ENCODE results near the gene GALNT17.
"Not testable (repeated sequence)": the region's sequence is repeated elsewhere in the genome, so short reads cannot be mapped to it uniquely, and the experiment has no call there.

The GALNT17 gene

GRCh38 chr7:71254751-71255150 is 122.8 kb downstream of the GALNT17 start:
- H3K27ac ChIP-seq (ENCODE audit: low read length), result no peak overlapping the region
- no peak for DNase-seq

GRCh38 chr7:71255537-71256178 is 123.7 kb downstream of the GALNT17 start:
- no peak overlapping the region for H3K27ac ChIP-seq (ENCODE audit: low read length)

More at GRCh38 chr7:71254751-71255150, 122.8 kb downstream of the GALNT17 start:
- Histone ChIP-seq H4K20me1 (ENCODE audit: insufficient read depth, low read length) (no peaks in the 10 kb centered on the region), H3K4me3 (ENCODE audit: low read depth in 1 of 2, low read length in 2 of 2) (no peak overlapping the region), H3K79me2 (ENCODE audit: insufficient read depth, low read length) (no peaks in the 10 kb centered on the region), H3K27me3 (ENCODE audit: insufficient read depth, low read length, poor library complexity) (no peaks in the 10 kb centered on the region), H3K9me3 (ENCODE audit: insufficient read depth, low read length, severe bottlenecking) (peaks cover 2% of the 10 kb centered on the region), H3K36me3 (ENCODE audit: insufficient read depth, low read length) (no peaks in the 10 kb centered on the region), H3K9ac (ENCODE audit: low read depth, low read length) (no peak overlapping the region), H2AFZ (ENCODE audit: low read depth, low read length) (no peak overlapping the region), H3K4me2 (ENCODE audit: insufficient read depth, low read length) (no peak overlapping the region), H3K4me1 (ENCODE audit: insufficient read depth, low read length) (no peaks in the 10 kb centered on the region)
- ATAC-seq (ENCODE audit: insufficient read depth, low read depth), result no peak
- TF ChIP-seq CTCF (IDR thresholded peaks at IDR 0.05; ENCODE audit: borderline replicate concordance, extremely low read depth, low read length, poor library complexity, severe bottlenecking) (no peak), EZH2 (IDR thresholded peaks at IDR 0.05; ENCODE audit: borderline replicate concordance, low read depth, low read length, severe bottlenecking) (no peak)

GRCh38 chr7:71261066-71261465 is 129.1 kb downstream of the GALNT17 start:
- Histone ChIP-seq H2AFZ (ENCODE audit: low read depth, low read length) (no peak overlapping the region), H4K20me1 (ENCODE audit: insufficient read depth, low read length) (no peaks in the 10 kb centered on the region), H3K27ac (ENCODE audit: low read length) (no peak overlapping the region), H3K4me2 (ENCODE audit: insufficient read depth, low read length) (no peak overlapping the region), H3K36me3 (ENCODE audit: insufficient read depth, low read length) (no peaks in the 10 kb centered on the region), H3K4me3 (ENCODE audit: low read depth in 1 of 2, low read length in 2 of 2) (no peak overlapping the region), H3K4me1 (ENCODE audit: insufficient read depth, low read length) (no peaks in the 10 kb centered on the region), H3K9me3 (ENCODE audit: insufficient read depth, low read length, severe bottlenecking) (peaks cover 2% of the 10 kb centered on the region), H3K79me2 (ENCODE audit: insufficient read depth, low read length) (no peaks in the 10 kb centered on the region), H3K9ac (ENCODE audit: low read depth, low read length) (no peak overlapping the region), H3K27me3 (ENCODE audit: insufficient read depth, low read length, poor library complexity) (no peaks in the 10 kb centered on the region)
- no peak for TF ChIP-seq EZH2 (IDR thresholded peaks at IDR 0.05; ENCODE audit: borderline replicate concordance, low read depth, low read length, severe bottlenecking)
- no peak for TF ChIP-seq CTCF (IDR thresholded peaks at IDR 0.05; ENCODE audit: borderline replicate concordance, extremely low read depth, low read length, poor library complexity, severe bottlenecking)
- DNase-seq, result no peak
- ATAC-seq (ENCODE audit: insufficient read depth, low read depth), result no peak

More at GRCh38 chr7:71255537-71256178, 123.7 kb downstream of the GALNT17 start:
- no peaks in the 10 kb centered on the region for H4K20me1 ChIP-seq (ENCODE audit: insufficient read depth, low read length)
- no peak overlapping the region for H3K4me2 ChIP-seq (ENCODE audit: insufficient read depth, low read length)
- ATAC-seq (ENCODE audit: insufficient read depth, low read depth) (no peak), DNase-seq (no peak)
- TF ChIP-seq EZH2 (IDR thresholded peaks at IDR 0.05; ENCODE audit: borderline replicate concordance, low read depth, low read length, severe bottlenecking), result no peak
- no peak for TF ChIP-seq CTCF (IDR thresholded peaks at IDR 0.05; ENCODE audit: borderline replicate concordance, extremely low read depth, low read length, poor library complexity, severe bottlenecking)
- peaks cover 2% of the 10 kb centered on the region for H3K9me3 ChIP-seq (ENCODE audit: insufficient read depth, low read length, severe bottlenecking)
- H2AFZ ChIP-seq (ENCODE audit: low read depth, low read length), result no peak overlapping the region
- no peaks in the 10 kb centered on the region for H3K27me3 ChIP-seq (ENCODE audit: insufficient read depth, low read length, poor library complexity)
- no peak overlapping the region for H3K4me3 ChIP-seq (ENCODE audit: low read depth in 1 of 2, low read length in 2 of 2)
- H3K79me2 ChIP-seq (ENCODE audit: insufficient read depth, low read length), result no peaks in the 10 kb centered on the region
- H3K9ac ChIP-seq (ENCODE audit: low read depth, low read length), result no peak overlapping the region
- H3K36me3 ChIP-seq (ENCODE audit: insufficient read depth, low read length), result no peaks in the 10 kb centered on the region
- H3K4me1 ChIP-seq (ENCODE audit: insufficient read depth, low read length), result no peaks in the 10 kb centered on the region

GRCh38 chr7:71262834-71263233 is 130.9 kb downstream of the GALNT17 start:
- not testable (repeated sequence) for H3K4me3 ChIP-seq (ENCODE audit: low read depth in 1 of 2, low read length in 2 of 2); H3K36me3 ChIP-seq (ENCODE audit: insufficient read depth, low read length); ATAC-seq (ENCODE audit: insufficient read depth, low read depth); H3K9me3 ChIP-seq (ENCODE audit: insufficient read depth, low read length, severe bottlenecking); H2AFZ ChIP-seq (ENCODE audit: low read depth, low read length); H3K27me3 ChIP-seq (ENCODE audit: insufficient read depth, low read length, poor library complexity); H3K9ac ChIP-seq (ENCODE audit: low read depth, low read length); H4K20me1 ChIP-seq (ENCODE audit: insufficient read depth, low read length); H3K27ac ChIP-seq (ENCODE audit: low read length); H3K79me2 ChIP-seq (ENCODE audit: insufficient read depth, low read length); DNase-seq; H3K4me1 ChIP-seq (ENCODE audit: insufficient read depth, low read length); H3K4me2 ChIP-seq (ENCODE audit: insufficient read depth, low read length)

Measured in DND-41 (cell line).